Right atrium auricular region (tissue), 2 donors: ENCODE results near the gene ZG16. TPM values are rescaled to one million over a fixed set of nuclear protein-coding genes. Genes with fewer than 3 reads are reported as not detected.
"Not testable (repeated sequence)": the region's sequence is repeated elsewhere in the genome, so short reads cannot be mapped to it uniquely, and the experiment has no call there.

ENCODE experiments used
- DNase-seq: peaks from one replicate; pipeline ENCODE4 v3.0.0-alpha.2; 2019; ENCODE audit warnings: low spot score
- H3K27ac ChIP-seq, 2 donors: fragments of 200-600 bp; sonication (generic); 1 replicate in 1 of 2; 2 replicates in 1 of 2; pipeline ENCODE4 v1.5.1; 2016 to 2019
- H3K27me3 ChIP-seq, 2 donors: fragments of 200-600 bp; sonication (generic); one replicate each; pipeline versions ENCODE4 v1.5.1 to v1.6.0; 2017 to 2019
- H3K36me3 ChIP-seq: fragments of 200-600 bp; sonication (generic); one replicate; pipeline ENCODE4 v1.5.1; 2016
- H3K4me1 ChIP-seq, 2 donors: fragments of 200-600 bp; sonication (generic); one replicate each; pipeline versions ENCODE4 v1.5.1 to v1.6.0; 2017 to 2019
- H3K4me3 ChIP-seq, 2 donors: fragments of 200-600 bp; sonication (generic); 1 replicate in 1 of 2; 2 replicates in 1 of 2; pipeline ENCODE4 v1.5.1; 2017 to 2019; ENCODE audit warnings: mild to moderate bottlenecking in 1 of 2, moderate library complexity in 1 of 2
- H3K9me3 ChIP-seq, 2 donors: fragments of 200-600 bp; sonication (generic); one replicate each; pipeline ENCODE4 v1.5.1; 2019
- CTCF ChIP-seq, 2 donors: fragments of 200-600 bp; sonication (generic); IDR thresholded peaks; one replicate each; pipeline ENCODE4 v1.5.1; 2019; ENCODE audit warnings: antibody characterized with exemption in 2 of 2
- total RNA-seq, 2 donors: library from RNA; depleted of rRNA; stranded (reverse); fragments of >200 nt; gene quantifications; one replicate each; pipeline ENCODE4 v1.1.0, GENCODE V29; 2016

ZG16 gene
- total RNA-seq, 2 donors from 2014 or later: not detected

DNA sequence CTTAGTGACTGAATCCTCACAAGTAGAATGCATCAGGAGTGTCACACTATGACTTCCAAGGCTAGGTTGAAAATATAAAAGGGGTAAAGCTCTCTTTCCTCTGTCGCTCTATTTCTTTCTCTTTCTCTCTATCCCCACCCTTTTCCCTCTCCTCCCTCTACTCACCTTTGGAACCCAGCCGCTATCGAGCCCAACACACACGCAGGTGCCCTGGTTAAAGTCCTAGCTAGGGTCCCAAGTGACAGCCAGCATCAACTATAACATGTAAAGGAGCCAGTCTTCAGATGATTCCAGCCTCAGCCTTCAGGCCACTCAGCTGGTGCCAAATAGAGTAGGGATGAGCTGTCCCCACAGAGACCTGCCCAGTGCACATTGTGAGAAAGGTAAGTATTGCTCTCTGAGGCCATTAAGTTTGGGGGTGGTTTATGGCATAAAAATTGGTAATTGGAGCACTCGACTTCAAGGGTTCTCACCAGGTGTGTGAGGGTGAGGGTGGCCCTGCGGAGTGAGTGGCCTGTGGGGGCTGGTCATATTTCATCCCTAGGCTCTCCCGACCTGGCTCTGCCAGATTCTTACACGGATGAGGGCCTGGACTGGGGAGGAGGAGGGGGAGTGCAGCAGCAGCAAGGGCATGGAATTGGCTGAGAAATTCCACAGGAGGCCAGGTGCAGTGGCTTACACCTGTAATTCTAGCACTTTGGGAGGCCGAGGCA lies 17.3 kb upstream of the ZG16 start:
- H3K27me3 ChIP-seq: no peaks in the 10 kb centered on the region
- H3K36me3 ChIP-seq: no peaks in the 10 kb centered on the region
- no peaks in the 10 kb centered on the region for H3K4me1 ChIP-seq
- no peaks in the 10 kb centered on the region for H3K9me3 ChIP-seq
- DNase-seq: no peak
- no peak for TF ChIP-seq CTCF (IDR thresholded peaks at IDR 0.05)
- H3K4me3 ChIP-seq: no peak overlapping the region
- no peak overlapping the region for H3K27ac ChIP-seq

GRCh38 chr16:29761280-29761651 lies 16.8 kb upstream of the ZG16 start:
- not testable (repeated sequence) for H3K27ac ChIP-seq, H3K9me3 ChIP-seq, H3K36me3 ChIP-seq, DNase-seq, H3K4me1 ChIP-seq, H3K4me3 ChIP-seq, H3K27me3 ChIP-seq

- DNase-seq: no peak
- no peak overlapping the region for H3K27ac ChIP-seq
- no peaks in the 10 kb centered on the region for H3K9me3 ChIP-seq
- no peak for TF ChIP-seq CTCF (IDR thresholded peaks at IDR 0.05)
- no peaks in the 10 kb centered on the region for H3K27me3 ChIP-seq
- no peaks in the 10 kb centered on the region for H3K36me3 ChIP-seq
- no peaks in the 10 kb centered on the region for H3K4me1 ChIP-seq
- H3K4me3 ChIP-seq: no peak overlapping the region
Measured at GRCh38 chr16:29761882-29762281, 16.2 kb upstream of the ZG16 start.

DNA sequence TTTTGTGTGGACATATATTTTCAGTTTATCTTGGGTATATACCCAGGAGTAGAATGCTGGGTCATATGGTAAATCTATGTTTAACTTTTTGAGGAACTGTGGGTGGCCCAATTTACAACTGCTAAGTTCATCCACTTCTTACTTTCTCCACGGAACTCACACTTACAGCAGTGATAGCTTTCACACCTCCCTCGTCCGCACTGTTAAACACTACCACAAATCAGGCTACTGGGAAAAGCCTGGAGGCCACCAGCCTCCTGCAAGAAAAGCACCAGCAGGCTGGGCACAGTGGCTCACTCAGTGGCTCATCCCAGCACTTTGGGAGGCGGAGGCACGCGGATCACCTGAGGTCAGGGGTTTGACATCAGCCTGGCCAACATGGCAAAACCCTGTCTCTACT lies 14.7 kb upstream of the ZG16 start:
- H3K27me3 ChIP-seq: no peaks in the 10 kb centered on the region
- no peak for DNase-seq
- H3K4me1 ChIP-seq: no peaks in the 10 kb centered on the region
- no peak overlapping the region for H3K27ac ChIP-seq
- H3K9me3 ChIP-seq: no peaks in the 10 kb centered on the region
- H3K36me3 ChIP-seq: no peaks in the 10 kb centered on the region
- no peak overlapping the region for H3K4me3 ChIP-seq
- TF ChIP-seq CTCF (IDR thresholded peaks at IDR 0.05): no peak

DNA sequence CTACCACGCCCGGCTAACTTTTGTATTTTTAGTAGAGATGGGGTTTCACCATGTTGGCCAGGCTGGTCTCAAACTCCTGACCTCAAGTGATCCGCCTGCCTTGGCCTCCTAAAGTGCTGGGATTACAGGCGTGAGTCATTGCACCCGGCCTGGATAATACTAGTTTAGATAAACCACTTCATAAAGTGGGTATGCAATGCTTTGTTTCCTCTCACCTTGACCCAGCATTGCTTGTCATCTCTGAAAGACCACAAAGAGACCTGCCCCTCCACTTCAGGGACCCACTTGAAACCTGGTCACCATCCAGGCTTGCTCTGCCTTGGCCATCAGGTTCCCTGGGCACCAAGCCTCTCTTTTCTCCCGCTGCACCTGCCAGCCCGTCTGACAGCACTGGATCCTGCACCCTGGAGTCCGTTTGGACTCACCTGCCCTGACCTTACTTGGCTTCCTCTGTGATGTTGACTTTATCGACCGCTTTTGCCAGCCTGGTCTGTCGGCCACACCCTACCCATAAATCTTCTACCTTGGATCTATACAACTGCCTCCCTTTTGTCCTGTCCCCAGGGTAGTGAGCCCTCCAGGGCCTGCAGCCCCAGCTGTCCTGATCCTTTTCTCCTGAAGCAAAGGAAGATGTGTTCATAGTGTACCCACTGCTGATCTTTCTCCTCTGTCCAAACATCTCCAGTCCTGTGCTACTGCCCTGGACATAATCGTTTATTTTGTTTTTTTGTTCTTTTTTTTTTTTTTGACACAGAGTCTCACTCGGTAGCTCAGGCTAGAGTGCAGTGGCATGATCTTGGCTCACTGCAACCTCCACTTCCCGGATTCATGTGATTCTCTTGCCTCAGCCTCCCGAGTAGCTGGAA lies 12.7 kb upstream of the ZG16 start:
- Histone ChIP-seq H3K27ac (no peak overlapping the region), H3K36me3 (no peaks in the 10 kb centered on the region), H3K4me3 (no peak overlapping the region), H3K9me3 (no peaks in the 10 kb centered on the region), H3K27me3 (no peaks in the 10 kb centered on the region), H3K4me1 (no peaks in the 10 kb centered on the region)
- no peak for TF ChIP-seq CTCF (IDR thresholded peaks at IDR 0.05)
- DNase-seq: no peak

GRCh38 chr16:29766571-29766970 lies 11.5 kb upstream of the ZG16 start:
- no peak overlapping the region for H3K4me3 ChIP-seq
- H3K4me1 ChIP-seq: no peaks in the 10 kb centered on the region
- no peaks in the 10 kb centered on the region for H3K9me3 ChIP-seq
- H3K27me3 ChIP-seq: no peaks in the 10 kb centered on the region
- no peak overlapping the region for H3K27ac ChIP-seq
- no peak for TF ChIP-seq CTCF (IDR thresholded peaks at IDR 0.05)
- no peaks in the 10 kb centered on the region for H3K36me3 ChIP-seq
- DNase-seq: no peak
